Measurements from ENCODE around the gene C22orf23. TPM values are rescaled to one million over a fixed set of nuclear protein-coding genes. Genes with fewer than 3 reads are reported as not detected.

C22orf23 gene
- total and polyA plus RNA-seq, 7 donors: 0.15 to 0.36 TPM; not detected in 5

DNA sequence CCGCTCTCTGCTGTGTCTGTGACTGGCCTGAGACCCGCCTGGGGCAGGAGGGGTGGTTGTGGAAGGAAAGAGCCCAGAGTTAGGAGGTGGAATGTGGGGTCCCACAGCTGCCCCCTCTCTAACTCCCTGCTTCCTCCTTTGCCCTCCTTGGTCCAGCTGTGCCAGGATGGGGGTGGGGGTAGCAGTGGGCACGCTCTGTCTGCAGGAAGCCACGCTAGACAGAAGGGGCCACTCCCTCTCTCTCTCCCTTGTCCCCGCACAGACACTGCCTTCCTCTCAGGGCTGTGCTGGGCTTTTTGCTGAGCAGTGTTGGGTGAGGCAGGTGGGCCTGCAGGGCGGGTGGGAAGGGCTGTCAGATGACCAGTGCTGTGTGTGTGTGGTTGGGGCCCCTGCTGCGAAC is 33.0 kb upstream of the C22orf23 start:
- intact Hi-C loops (cut with DNase I): no loop called here

GRCh38 chr22:37985751-37986281 is 32.4 kb upstream of the C22orf23 start:
- H3K27ac ChIP-seq: peak overlapping the region; percentile 41 to 65 (median 52)
- peak overlapping the region in 3 of 4 donors; percentile 20 to 30 (median 27) for H3K4me3 ChIP-seq
- WGBS, 2 donors: 88 to 89% methylated on average over 27 of the region's 27 CpGs
- no peaks in the 10 kb centered on the region for H3K27me3 ChIP-seq
- DNase-seq: no peak
- intact Hi-C loops (cut with DNase I): no loop called here
- no peak for TF ChIP-seq CTCF (IDR thresholded peaks at IDR 0.05)
- TF ChIP-seq POLR2A (IDR thresholded peaks at IDR 0.05): no peak
- TF ChIP-seq EP300 (IDR thresholded peaks at IDR 0.05): no peak
- no peak for TF ChIP-seq POLR2AphosphoS5 (IDR thresholded peaks at IDR 0.05)
- no peaks in the 10 kb centered on the region for H3K9me3 ChIP-seq
- H3K36me3 ChIP-seq: no peaks in the 10 kb centered on the region
- H3K4me1 ChIP-seq: no peaks in the 10 kb centered on the region

More for the DNA sequence above, 33.0 kb upstream of the C22orf23 start:
- TF ChIP-seq EP300 (IDR thresholded peaks at IDR 0.05): no peak
- no peak for TF ChIP-seq POLR2AphosphoS5 (IDR thresholded peaks at IDR 0.05)
- no peak for TF ChIP-seq POLR2A (IDR thresholded peaks at IDR 0.05)
- TF ChIP-seq CTCF (IDR thresholded peaks at IDR 0.05): no peak
- H3K27me3 ChIP-seq: no peaks in the 10 kb centered on the region
- no peaks in the 10 kb centered on the region for H3K36me3 ChIP-seq
- 78 to 92% methylated on average over 7 of the region's 7 CpGs for WGBS, 2 donors
- DNase-seq: no peak
- peak overlapping the region; percentile 41 to 65 (median 52) for H3K27ac ChIP-seq
- no peaks in the 10 kb centered on the region for H3K4me1 ChIP-seq
- no peaks in the 10 kb centered on the region for H3K9me3 ChIP-seq
- peak overlapping the region in 3 of 4 donors; percentile 20 to 30 (median 27) for H3K4me3 ChIP-seq

- Histone ChIP-seq H3K4me3 (peak overlapping the region in 2 of 4 donors; percentile 19 to 25), H3K9me3 (no peaks in the 10 kb centered on the region), H3K27ac (peak overlapping the region; percentile 21 to 65 (median 40)), H3K36me3 (no peaks in the 10 kb centered on the region), H3K27me3 (no peaks in the 10 kb centered on the region), H3K4me1 (no peaks in the 10 kb centered on the region)
- no peak for DNase-seq
- TF ChIP-seq POLR2AphosphoS5 (IDR thresholded peaks at IDR 0.05) (no peak), CTCF (IDR thresholded peaks at IDR 0.05) (no peak), POLR2A (IDR thresholded peaks at IDR 0.05) (no peak), EP300 (IDR thresholded peaks at IDR 0.05) (no peak)
- 90 to 92% methylated on average over 9 of the region's 9 CpGs for WGBS, 2 donors
- intact Hi-C loops (cut with DNase I): no loop called here
Observed at GRCh38 chr22:37985050-37985585, 31.7 kb upstream of the C22orf23 start.

DNA sequence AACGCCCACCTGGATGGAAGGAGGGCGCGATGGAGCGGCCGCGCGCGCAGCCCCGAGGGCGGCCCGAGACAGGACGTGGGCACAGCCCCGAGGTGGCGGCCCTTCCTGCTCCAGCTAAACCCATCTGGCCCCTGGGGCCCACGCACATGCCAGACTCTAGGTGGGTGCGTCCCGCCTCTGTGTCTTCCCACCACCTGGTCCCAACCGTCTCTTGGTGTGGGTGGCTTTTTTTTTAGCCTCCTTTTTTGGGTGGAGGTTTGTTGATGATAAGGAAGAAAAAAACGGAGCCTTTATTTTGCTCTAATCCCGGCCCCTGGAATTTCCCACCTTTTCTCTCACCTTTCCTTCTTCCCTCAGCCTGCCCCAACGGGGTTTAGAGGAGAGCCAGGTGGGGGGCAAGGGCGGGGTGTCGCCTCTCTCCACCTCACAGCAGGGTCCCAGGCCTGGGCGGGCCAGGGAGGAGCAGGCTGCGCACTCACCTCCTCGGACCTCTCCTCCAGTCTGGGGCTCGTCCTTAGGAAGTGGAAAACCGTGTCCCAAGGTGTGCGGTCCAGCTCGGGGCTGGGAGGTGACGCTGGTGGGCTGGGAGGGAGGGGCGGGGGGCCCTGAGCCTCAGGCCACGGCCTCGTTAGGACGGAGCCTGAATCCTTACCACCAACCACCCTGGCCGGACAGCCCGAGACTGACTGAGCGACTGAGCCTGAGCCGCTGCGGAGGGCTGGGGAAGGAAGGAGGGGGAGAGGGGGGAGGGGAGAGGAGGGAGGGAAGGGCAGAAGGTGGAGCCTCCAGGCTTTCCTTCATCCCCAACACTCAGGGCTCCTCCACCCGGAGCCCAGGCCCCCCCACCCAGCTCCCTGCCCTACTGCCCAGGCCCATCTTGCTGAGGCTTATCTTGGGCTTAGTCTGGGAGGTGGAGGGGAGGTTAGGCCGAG is 30.7 kb upstream of the C22orf23 start, which contains the start of gene SOX10:
TSS of gene SOX10 (minus strand) at position 696 of the 932 bp plus-strand sequence. CDS start 771 bp downstream, outside the sequence.
- Histone ChIP-seq H3K27me3 (no peaks in the 10 kb centered on the region), H3K4me3 (peak within 1 kb of the TSS; percentile 25 to 42 (median 31)), H3K9me3 (no peaks in the 10 kb centered on the region), H3K36me3 (no peaks in the 10 kb centered on the region), H3K4me1 (no peaks in the 10 kb centered on the region), H3K27ac (peak within 1 kb of the TSS; percentile 21 to 65 (median 57))
- no peak for DNase-seq
- intact Hi-C loops (cut with DNase I): no loop called here
- WGBS, 2 donors: 83 to 88% methylated on average over 42 of the region's 42 CpGs
- TF ChIP-seq POLR2AphosphoS5 (IDR thresholded peaks at IDR 0.05): peak in 3 of 4 donors; percentile 23 to 85 (median 83)
- no peak for TF ChIP-seq EP300 (IDR thresholded peaks at IDR 0.05)
- TF ChIP-seq POLR2A (IDR thresholded peaks at IDR 0.05): no peak
